ENCODE results near the gene NAA35. TPM values are rescaled to one million over a fixed set of nuclear protein-coding genes. Genes with fewer than 3 reads are reported as not detected.

The NAA35 gene
- total RNA-seq, 3 donors from 2014 or later: 14.2 to 30.4 (median 21.0) TPM

DNA sequence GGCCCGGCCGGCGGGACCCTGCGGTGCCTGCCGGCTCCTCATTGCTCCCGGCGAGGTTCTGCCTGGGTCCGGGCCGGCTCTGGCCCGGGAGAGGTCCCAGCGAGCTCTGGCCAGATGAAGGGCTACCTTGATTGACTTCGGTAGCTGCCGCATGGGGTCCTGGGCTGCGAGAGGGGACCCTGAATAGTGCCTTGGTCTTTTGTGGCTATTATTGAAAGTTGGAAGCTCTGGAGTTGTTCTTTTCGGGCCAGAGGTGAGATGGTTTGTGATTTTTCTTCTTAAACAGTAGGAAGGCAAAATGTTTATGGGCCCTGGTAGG is 635 bp downstream of the NAA35 start:
- intact Hi-C loops (cut with DNase I; ENCODE audit: low total_unique reads): no loop called here
- peak overlapping the region; percentile 97 to 98 for H3K27ac ChIP-seq
- H3K4me1 ChIP-seq: no peaks in the 10 kb centered on the region
- H3K9me3 ChIP-seq: no peaks in the 10 kb centered on the region
- TF ChIP-seq POLR2A (IDR thresholded peaks at IDR 0.05) (no peak), CTCF (IDR thresholded peaks at IDR 0.05) (no peak)
- peak overlapping the region; percentile 96 to 97 (median 97) for H3K4me3 ChIP-seq
- H3K27me3 ChIP-seq: no peaks in the 10 kb centered on the region
- no peak for DNase-seq (ENCODE audit: low spot score in 2 of 2)
- no peaks in the 10 kb centered on the region for H3K36me3 ChIP-seq

GRCh38 chr9:85941966-85942912 is 1.3 kb downstream of the NAA35 start:
- Histone ChIP-seq H3K4me3 (peak overlapping the region; percentile 96 to 97 (median 97)), H3K9me3 (no peaks in the 10 kb centered on the region), H3K36me3 (no peaks in the 10 kb centered on the region), H3K27me3 (no peaks in the 10 kb centered on the region), H3K4me1 (no peaks in the 10 kb centered on the region), H3K27ac (peak overlapping the region; percentile 97 to 98)
- TF ChIP-seq POLR2AphosphoS5 (IDR thresholded peaks at IDR 0.05) (no peak), POLR2A (IDR thresholded peaks at IDR 0.05) (no peak), CTCF (IDR thresholded peaks at IDR 0.05) (no peak)
- intact Hi-C loops (cut with DNase I; ENCODE audit: low total_unique reads): no loop called here
- DNase-seq (ENCODE audit: low spot score in 2 of 2): no peak

- Histone ChIP-seq H3K4me1 (no peaks in the 10 kb centered on the region), H3K27ac (no peak overlapping the region), H3K4me3 (peak overlapping the region in 1 of 3 donors; percentile 96), H3K27me3 (no peaks in the 10 kb centered on the region), H3K9me3 (no peaks in the 10 kb centered on the region), H3K36me3 (no peaks in the 10 kb centered on the region)
- intact Hi-C loops (cut with DNase I; ENCODE audit: low total_unique reads): no loop called here
- no peak for TF ChIP-seq POLR2AphosphoS5 (IDR thresholded peaks at IDR 0.05)
- TF ChIP-seq POLR2A (IDR thresholded peaks at IDR 0.05): no peak
- no peak for TF ChIP-seq CTCF (IDR thresholded peaks at IDR 0.05)
- no peak for DNase-seq (ENCODE audit: low spot score in 2 of 2)
Measured at GRCh38 chr9:85942913-85943709, 2.2 kb downstream of the NAA35 start.

DNA sequence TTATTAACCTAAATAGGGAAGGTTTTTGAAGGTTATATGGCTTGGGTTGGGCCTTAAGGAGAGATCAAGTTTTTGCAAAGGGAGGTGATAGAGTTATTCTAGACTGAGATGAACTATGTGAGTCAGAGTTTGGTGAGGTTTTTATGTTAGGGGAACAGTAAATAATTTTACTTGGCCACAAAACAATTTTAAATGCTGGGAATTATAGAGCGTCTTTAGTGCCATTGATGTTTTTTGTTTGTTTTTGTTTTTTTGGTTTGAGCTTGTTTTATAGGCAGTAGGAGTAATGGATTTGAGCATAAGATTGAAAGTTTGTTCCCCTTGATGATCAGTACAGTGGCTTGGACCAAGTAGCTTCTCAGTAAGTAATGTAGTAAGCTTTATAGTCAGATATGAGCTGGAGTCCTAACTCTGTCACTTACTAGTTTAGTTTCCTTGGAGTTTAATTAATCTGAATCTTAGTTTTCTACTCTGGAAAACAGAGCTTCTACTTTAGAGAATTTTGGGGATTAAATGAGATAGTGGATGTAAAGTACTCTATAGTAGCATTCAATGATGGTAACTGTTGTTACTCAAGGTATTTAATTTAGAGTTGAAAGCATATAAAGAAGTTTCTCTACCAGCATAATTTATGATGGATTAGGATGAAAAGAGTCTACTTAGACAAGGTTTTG is 2.9 kb downstream of the NAA35 start:
- TF ChIP-seq POLR2AphosphoS5 (IDR thresholded peaks at IDR 0.05) (no peak), POLR2A (IDR thresholded peaks at IDR 0.05) (no peak), CTCF (IDR thresholded peaks at IDR 0.05) (no peak)
- no peak overlapping the region for H3K4me3 ChIP-seq
- H3K36me3 ChIP-seq: no peaks in the 10 kb centered on the region
- intact Hi-C loops (cut with DNase I; ENCODE audit: low total_unique reads): no loop called here
- H3K27ac ChIP-seq: no peak overlapping the region
- no peaks in the 10 kb centered on the region for H3K27me3 ChIP-seq
- H3K9me3 ChIP-seq: no peaks in the 10 kb centered on the region
- DNase-seq (ENCODE audit: low spot score in 2 of 2): no peak
- no peaks in the 10 kb centered on the region for H3K4me1 ChIP-seq

Data from breast epithelium (tissue), 4 donors.